SU-DHL-6 (cell line): ENCODE measurements around the gene CAP2.

Source experiments
- H2AFZ ChIP-seq: fragments of 200-600 bp; sonication (generic); 2 replicates; pipeline ENCODE4 v1.6.1; 2014; ENCODE audit warnings: low read depth, mild to moderate bottlenecking, moderate library complexity, mixed read lengths, antibody characterized with exemption, low read length; ENCODE audit not compliant: severe bottlenecking
- H3F3A ChIP-seq: fragments of 200-600 bp; shearing (Covaris generic); 2 replicates; pipeline ENCODE4 v1.6.0; 2016; ENCODE audit warnings: antibody characterized with exemption, mild to moderate bottlenecking; ENCODE audit not compliant: insufficient read depth
- H3K27ac ChIP-seq: fragments of 200-600 bp; sonication (generic); 2 replicates; pipeline ENCODE4 v1.5.1; 2016; ENCODE audit warnings: low read depth, mild to moderate bottlenecking, low read length, moderate library complexity, mixed read lengths
- H3K27me3 ChIP-seq: fragments of 200-600 bp; sonication (generic), shearing (Covaris generic); 2 replicates; pipeline ENCODE4 v1.6.0; 2014; ENCODE audit warnings: mild to moderate bottlenecking, low read length
- H3K36me3 ChIP-seq: fragments of 200-600 bp; sonication (generic); 2 replicates; pipeline ENCODE4 v1.6.1; 2014; ENCODE audit warnings: mild to moderate bottlenecking, low read length, mixed read lengths
- H3K4me2 ChIP-seq: fragments of 300-600, 200-600 bp; shearing (Covaris generic), sonication (generic); 2 replicates; pipeline ENCODE4 v1.6.0; 2014; ENCODE audit warnings: low read length, low read depth, mild to moderate bottlenecking; ENCODE audit not compliant: poor library complexity, severe bottlenecking
- H3K4me3 ChIP-seq: fragments of 200-600 bp; sonication (generic); 2 replicates; pipeline ENCODE4 v1.5.1; 2014; ENCODE audit warnings: antibody characterized with exemption, low read length, mild to moderate bottlenecking, mixed read lengths; ENCODE audit not compliant: insufficient read depth, poor library complexity, severe bottlenecking
- H3K79me2 ChIP-seq: fragments of 200-600 bp; sonication (generic); 2 replicates; pipeline ENCODE4 v1.6.1; 2014; ENCODE audit warnings: mild to moderate bottlenecking, low read length, moderate library complexity; ENCODE audit not compliant: insufficient read depth
- H3K9ac ChIP-seq: fragments of 200-600 bp; sonication (generic); 2 replicates; pipeline ENCODE4 v1.7.0; 2014; ENCODE audit warnings: mild to moderate bottlenecking, low read length
- H3K9me2 ChIP-seq: fragments of 200-600 bp; sonication (generic); replicated peaks from 2 replicates; pipeline ENCODE4 v1.6.1; 2014; ENCODE audit warnings: low read length; ENCODE audit not compliant: insufficient read depth
- H3K9me3 ChIP-seq: fragments of 200-600 bp; sonication (generic); 2 replicates; pipeline ENCODE4 v1.6.1; 2014; ENCODE audit warnings: low read length, mixed read lengths; ENCODE audit not compliant: insufficient read depth
- H4K20me1 ChIP-seq: fragments of 200-600 bp; sonication (generic); 2 replicates; pipeline ENCODE4 v1.6.1; 2014; ENCODE audit warnings: low read depth, mild to moderate bottlenecking, antibody characterized with exemption, low read length, moderate library complexity, mixed read lengths
- EZH2phosphoT487 ChIP-seq: fragments of 200-600 bp; sonication (generic), shearing (Covaris generic); conservative IDR thresholded peaks from 2 replicates; pipeline ENCODE4 v1.6.1; 2018; ENCODE audit warnings: mild to moderate bottlenecking, antibody characterized with exemption, low read length, moderate library complexity, mixed read lengths
- TF ChIP-seq, protein P1 (sequence below): fragments of 200-600 bp; sonication (generic); IDR thresholded peaks from one replicate; pipeline ENCODE4 v1.5.1; 2017; ENCODE audit warnings: antibody characterized with exemption, mild to moderate bottlenecking, low read length, moderate library complexity; ENCODE audit not compliant: insufficient read depth, poor library complexity, severe bottlenecking

Gene CAP2

GRCh38 chr6:17596085-17596484 is 202.7 kb downstream of the CAP2 start:
- no peak for TF ChIP-seq EZH2phosphoT487
- TF ChIP-seq, protein P1, sequence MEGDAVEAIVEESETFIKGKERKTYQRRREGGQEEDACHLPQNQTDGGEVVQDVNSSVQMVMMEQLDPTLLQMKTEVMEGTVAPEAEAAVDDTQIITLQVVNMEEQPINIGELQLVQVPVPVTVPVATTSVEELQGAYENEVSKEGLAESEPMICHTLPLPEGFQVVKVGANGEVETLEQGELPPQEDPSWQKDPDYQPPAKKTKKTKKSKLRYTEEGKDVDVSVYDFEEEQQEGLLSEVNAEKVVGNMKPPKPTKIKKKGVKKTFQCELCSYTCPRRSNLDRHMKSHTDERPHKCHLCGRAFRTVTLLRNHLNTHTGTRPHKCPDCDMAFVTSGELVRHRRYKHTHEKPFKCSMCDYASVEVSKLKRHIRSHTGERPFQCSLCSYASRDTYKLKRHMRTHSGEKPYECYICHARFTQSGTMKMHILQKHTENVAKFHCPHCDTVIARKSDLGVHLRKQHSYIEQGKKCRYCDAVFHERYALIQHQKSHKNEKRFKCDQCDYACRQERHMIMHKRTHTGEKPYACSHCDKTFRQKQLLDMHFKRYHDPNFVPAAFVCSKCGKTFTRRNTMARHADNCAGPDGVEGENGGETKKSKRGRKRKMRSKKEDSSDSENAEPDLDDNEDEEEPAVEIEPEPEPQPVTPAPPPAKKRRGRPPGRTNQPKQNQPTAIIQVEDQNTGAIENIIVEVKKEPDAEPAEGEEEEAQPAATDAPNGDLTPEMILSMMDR, result no peak

GRCh38 chr6:17599877-17600526 is 206.6 kb downstream of the CAP2 start, which contains the start of gene FAM8A1:
TSS of gene FAM8A1 (plus strand) at chr6:17600302. CDS start at chr6:17600410, 108 bp downstream.
- no peaks in the 10 kb centered on the region for H3K9me3 ChIP-seq
- H3K79me2 ChIP-seq, result no peaks in the 10 kb centered on the region; the same call in 1 of the 2 replicates
- TF ChIP-seq EZH2phosphoT487, result no peak
- TF ChIP-seq, protein P1, result no peak
- no peaks in the 10 kb centered on the region for H3K27me3 ChIP-seq
- H3K9me2 ChIP-seq, result no peaks in the 10 kb centered on the region
- 0 out of 2 replicates have a peak, but pooled peaks cover 2% of the 10 kb centered on the region for H4K20me1 ChIP-seq
- H3K36me3 ChIP-seq, result no peaks in the 10 kb centered on the region; the same call in 1 of the 2 replicates
- H3K4me3 ChIP-seq, result peak within 1 kb of the TSS; percentile 63
- peak within 1 kb of the TSS; percentile 86 for H2AFZ ChIP-seq
- peak within 1 kb of the TSS; percentile 30 for H3K27ac ChIP-seq
- peaks cover 18% of the 10 kb centered on the region for H3F3A ChIP-seq
- peak within 1 kb of the TSS; percentile 67 for H3K9ac ChIP-seq
- H3K4me2 ChIP-seq, result peak within 1 kb of the TSS; percentile 65

More at GRCh38 chr6:17596085-17596484, 202.7 kb downstream of the CAP2 start:
- Histone ChIP-seq H3K27me3 (no peaks in the 10 kb centered on the region), H3K9me2 (no peaks in the 10 kb centered on the region), H3K4me3 (no peak overlapping the region), H3K4me2 (no peak overlapping the region), H3K27ac (no peak overlapping the region), H3K9me3 (no peaks in the 10 kb centered on the region), H3F3A (peaks cover 9% of the 10 kb centered on the region), H3K79me2 (no peaks in the 10 kb centered on the region; the same call in 1 of the 2 replicates), H2AFZ (no peak overlapping the region), H3K9ac (no peak overlapping the region), H3K36me3 (no peaks in the 10 kb centered on the region), H4K20me1 (no peaks in the 10 kb centered on the region)

DNA sequence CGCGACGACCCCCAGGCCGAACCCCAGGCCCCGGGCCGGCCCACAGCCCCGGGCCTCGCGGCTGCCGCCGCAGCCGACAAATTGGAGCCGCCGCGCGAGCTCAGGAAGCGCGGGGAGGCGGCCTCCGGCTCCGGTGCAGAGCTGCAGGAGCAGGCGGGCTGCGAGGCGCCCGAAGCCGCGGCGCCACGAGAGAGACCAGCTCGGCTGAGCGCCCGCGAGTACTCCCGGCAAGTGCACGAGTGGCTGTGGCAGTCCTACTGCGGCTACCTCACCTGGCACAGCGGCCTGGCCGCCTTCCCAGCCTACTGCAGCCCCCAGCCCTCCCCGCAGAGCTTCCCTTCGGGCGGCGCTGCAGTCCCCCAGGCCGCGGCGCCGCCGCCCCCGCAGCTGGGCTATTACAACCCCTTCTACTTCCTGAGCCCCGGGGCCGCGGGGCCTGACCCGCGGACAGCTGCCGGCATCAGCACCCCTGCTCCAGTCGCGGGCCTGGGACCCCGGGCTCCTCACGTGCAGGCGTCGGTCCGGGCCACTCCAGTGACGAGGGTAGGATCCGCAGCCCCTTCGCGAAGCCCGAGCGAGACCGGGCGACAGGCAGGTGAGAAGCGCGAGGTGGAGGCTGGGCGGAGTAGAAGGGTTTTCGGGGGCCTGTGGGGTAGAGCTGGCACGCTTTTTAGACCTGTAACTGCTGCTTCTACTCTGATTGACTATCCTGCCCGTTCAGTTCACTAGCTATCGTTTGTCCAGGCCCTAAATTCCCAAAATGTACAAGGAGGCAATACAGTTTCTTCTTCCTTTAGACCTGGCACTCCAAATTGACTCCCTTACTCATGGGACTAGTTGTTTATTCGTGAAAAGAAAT is 207.4 kb downstream of the CAP2 start:
- H3K27me3 ChIP-seq, result no peaks in the 10 kb centered on the region
- H4K20me1 ChIP-seq, result 0 out of 2 replicates have a peak, but pooled peaks cover 2% of the 10 kb centered on the region
- H3K9me3 ChIP-seq, result no peaks in the 10 kb centered on the region
- no peak for TF ChIP-seq EZH2phosphoT487
- TF ChIP-seq, protein P1, result peak; percentile 17
- peaks cover 22% of the 10 kb centered on the region for H3F3A ChIP-seq
- peak overlapping the region; percentile 67 for H3K9ac ChIP-seq
- no peaks in the 10 kb centered on the region for H3K9me2 ChIP-seq
- peak overlapping the region; percentile 30 for H3K27ac ChIP-seq
- H3K36me3 ChIP-seq, result no peaks in the 10 kb centered on the region; the same call in 1 of the 2 replicates
- H3K4me2 ChIP-seq, result peak overlapping the region; percentile 65
- peak overlapping the region; percentile 63 for H3K4me3 ChIP-seq
- H2AFZ ChIP-seq, result peak overlapping the region; percentile 86
- no peaks in the 10 kb centered on the region; the same call in 1 of the 2 replicates for H3K79me2 ChIP-seq
